HEK293T (cell line): ENCODE results near the gene ITIH2.

Experiments used
- CTCF ChIA-PET: fragments of 350-600 bp; formaldehyde crosslinking; extraction: SDS; loops from one replicate; lab custom pipeline; 2021; ENCODE audit warnings: antibody characterized with exemption, inconsistent platforms; lab: Yijun Ruan, JAX
- POLR2A ChIA-PET: fragments of 350-600 bp; formaldehyde crosslinking; extraction: SDS; loops from one replicate; lab custom pipeline; 2020; ENCODE audit warnings: antibody characterized with exemption, inconsistent platforms; lab: Yijun Ruan, JAX
- DNase-seq: peaks from one replicate; pipeline ENCODE4 v3.0.0; 2012; ENCODE audit warnings: mixed read lengths; ENCODE audit errors: extremely low spot score
- ARNT ChIP-seq: fragments of 450-650 bp; IDR thresholded peaks from 2 replicates; pipeline ENCODE4 v1.6.1; 2017; ENCODE audit warnings: mild to moderate bottlenecking
- BHLHE40 ChIP-seq: fragments of 450-650 bp; IDR thresholded peaks from 2 replicates; pipeline ENCODE4 v1.6.1; 2016; ENCODE audit warnings: mild to moderate bottlenecking, moderate library complexity, borderline replicate concordance
- CTBP1 ChIP-seq: fragments of 450-650 bp; IDR thresholded peaks from 2 replicates; pipeline ENCODE4 v1.6.1; 2016; ENCODE audit warnings: borderline replicate concordance
- ELF4 ChIP-seq: fragments of 450-650 bp; IDR thresholded peaks from 2 replicates; pipeline ENCODE4 v1.6.1; 2017; ENCODE audit warnings: antibody characterized with exemption
- FOXA1 ChIP-seq: fragments of 450-650 bp; IDR thresholded peaks from 2 replicates; pipeline ENCODE4 v1.6.1; 2016; ENCODE audit warnings: mild to moderate bottlenecking
- FOXK2 ChIP-seq: fragments of 450-650 bp; IDR thresholded peaks from 2 replicates; pipeline ENCODE4 v1.6.1; 2016; ENCODE audit warnings: mild to moderate bottlenecking
- FOXM1 ChIP-seq: fragments of 450-650 bp; IDR thresholded peaks from 2 replicates; pipeline ENCODE4 v1.6.1; 2017; ENCODE audit warnings: mild to moderate bottlenecking, borderline replicate concordance
- HDGF ChIP-seq: fragments of 450-650 bp; IDR thresholded peaks from 2 replicates; pipeline ENCODE4 v1.6.1; 2017; ENCODE audit warnings: antibody characterized with exemption, borderline replicate concordance
- L3MBTL2 ChIP-seq: fragments of 450-650 bp; conservative IDR thresholded peaks from 2 replicates; pipeline ENCODE4 v1.6.1; 2016; ENCODE audit warnings: mild to moderate bottlenecking
- LEF1 ChIP-seq: fragments of 450-650 bp; IDR thresholded peaks from 2 replicates; pipeline ENCODE4 v1.6.1; 2017; ENCODE audit warnings: mild to moderate bottlenecking, borderline replicate concordance
- NFRKB ChIP-seq: fragments of 450-650 bp; IDR thresholded peaks from 2 replicates; pipeline ENCODE4 v1.6.1; 2016; ENCODE audit warnings: mild to moderate bottlenecking, moderate library complexity
- PKNOX1 ChIP-seq: fragments of 450-650 bp; IDR thresholded peaks from 2 replicates; pipeline ENCODE4 v1.6.1; 2016
- SP1 ChIP-seq: fragments of 450-650 bp; IDR thresholded peaks from 2 replicates; pipeline ENCODE4 v1.6.1; 2017
- SUZ12 ChIP-seq: fragments of 450-650 bp; IDR thresholded peaks from 2 replicates; pipeline ENCODE4 v1.6.1; 2016; ENCODE audit warnings: mild to moderate bottlenecking
- TARDBP ChIP-seq: fragments of 450-650 bp; IDR thresholded peaks from 2 replicates; pipeline ENCODE4 v1.6.1; 2016
- ZNF384 ChIP-seq: fragments of 450-650 bp; IDR thresholded peaks from 2 replicates; pipeline ENCODE4 v1.6.1; 2016

Gene ITIH2

GRCh38 chr10:7756360-7756992 lies 53.4 kb downstream of the ITIH2 start:
- DNase-seq = peak; percentile 28
- TF ChIP-seq ARNT = no peak
- no peak for TF ChIP-seq BHLHE40
- POLR2A ChIA-PET = no interaction called here
- CTCF ChIA-PET = interaction anchor here (0.6 to 1.0 kb wide), 2 partner anchors 66 to 87 kb away, joined by 3 read pairs; no protein-coding TSS in a partner anchor

- ChIA-PET POLR2A (no interaction called here), CTCF (no interaction called here)
- TF ChIP-seq FOXK2 (no peak), SP1 (no peak), HDGF (no peak)
- no peak for DNase-seq
Measured at GRCh38 chr10:7763929-7764328, 60.8 kb downstream of the ITIH2 start.

GRCh38 chr10:7766241-7766640 lies 63.1 kb downstream of the ITIH2 start:
- no peak for DNase-seq
- CTCF ChIA-PET = no interaction called here
- TF ChIP-seq SUZ12 = no peak
- TF ChIP-seq LEF1 = no peak
- no peak for TF ChIP-seq ELF4
- TF ChIP-seq NFRKB = no peak
- TF ChIP-seq L3MBTL2 = no peak
- TF ChIP-seq TARDBP = no peak
- TF ChIP-seq FOXK2 = no peak
- TF ChIP-seq CTBP1 = no peak
- TF ChIP-seq ZNF384 = no peak
- no peak for TF ChIP-seq FOXM1
- no peak for TF ChIP-seq FOXA1
- TF ChIP-seq BHLHE40 = no peak
- no peak for TF ChIP-seq PKNOX1
- TF ChIP-seq HDGF = no peak
- TF ChIP-seq ARNT = no peak
- POLR2A ChIA-PET = interaction anchor here (1.2 kb wide), 1 partner anchor 22 kb away, joined by 5 read pairs; the partner anchor contains the start of genes ATP5F1C and KIN

GRCh38 chr10:7767209-7767608 lies 64.1 kb downstream of the ITIH2 start:
- TF ChIP-seq BHLHE40 = no peak
- no peak for TF ChIP-seq TARDBP
- TF ChIP-seq FOXM1 = no peak
- TF ChIP-seq HDGF = no peak
- no peak for TF ChIP-seq FOXA1
- no peak for TF ChIP-seq ARNT
- no peak for TF ChIP-seq FOXK2
- no peak for TF ChIP-seq PKNOX1
- ChIA-PET POLR2A (interaction anchor here (1.2 kb wide), 1 partner anchor 21 kb away, joined by 5 read pairs; the partner anchor contains the start of genes ATP5F1C and KIN), CTCF (no interaction called here)
- no peak for DNase-seq

- TF ChIP-seq SUZ12 (no peak), BHLHE40 (no peak), FOXA1 (no peak), NFRKB (no peak)
- ChIA-PET CTCF (no interaction called here), POLR2A (no interaction called here)
- DNase-seq = no peak
Measured at GRCh38 chr10:7768417-7768816, 65.3 kb downstream of the ITIH2 start.

- CTCF ChIA-PET = no interaction called here
- TF ChIP-seq BHLHE40 = no peak
- no peak for TF ChIP-seq TARDBP
- TF ChIP-seq HDGF = no peak
- TF ChIP-seq LEF1 = no peak
- no peak for TF ChIP-seq PKNOX1
- TF ChIP-seq SP1 = no peak
- no peak for TF ChIP-seq CTBP1
- TF ChIP-seq ARNT = no peak
- TF ChIP-seq SUZ12 = no peak
- no peak for TF ChIP-seq ZNF384
- no peak for TF ChIP-seq NFRKB
- no peak for TF ChIP-seq FOXA1
- TF ChIP-seq L3MBTL2 = no peak
- TF ChIP-seq ELF4 = no peak
- TF ChIP-seq FOXK2 = no peak
- POLR2A ChIA-PET = interaction anchor here (2.0 kb wide), 1 partner anchor 14 kb away, joined by 8 read pairs; the partner anchor contains the start of genes ATP5F1C and KIN
- no peak for DNase-seq
Measured at GRCh38 chr10:7773845-7774801, 71.0 kb downstream of the ITIH2 start.
